Breast epithelium (tissue), 3 donors: ENCODE measurements around the gene RAB27A.

Experiments
- CTCF ChIP-seq, 3 donors: fragments of 450-650 bp; IDR thresholded peaks; one replicate each; pipeline ENCODE4 v1.5.1; 2016 to 2017; ENCODE audit warnings: antibody characterized with exemption in 3 of 3, mild to moderate bottlenecking in 3 of 3, moderate library complexity in 3 of 3
- POLR2AphosphoS5 ChIP-seq, 3 donors: sonication (generic); formaldehyde crosslinking; IDR thresholded peaks; one replicate each; pipeline ENCODE4 v1.6.1; 2017; ENCODE audit warnings: antibody characterized with exemption in 3 of 3

- no peak for TF ChIP-seq POLR2AphosphoS5 (IDR thresholded peaks at IDR 0.05)
- no peak for TF ChIP-seq CTCF (IDR thresholded peaks at IDR 0.05)
Observed at GRCh38 chr15:55241186-55241585, 48.4 kb downstream of the RAB27A start.
